AG04450 (cell line): ENCODE measurements around the gene SPAG6. TPM values are rescaled to one million over a fixed set of nuclear protein-coding genes. Genes with fewer than 3 reads are reported as not detected.

Experiments
- CTCF ChIA-PET: fragments of 300-600, 350-600 bp; formaldehyde crosslinking; extraction: SDS; loops from one replicate; lab custom pipeline; 2022; ENCODE audit warnings: antibody characterized with exemption, inconsistent platforms; lab: Charles Lee
- POLR2A ChIA-PET: fragments of 350-600 bp; formaldehyde crosslinking; extraction: SDS; loops from one replicate; lab custom pipeline; 2021; ENCODE audit warnings: antibody characterized with exemption, inconsistent platforms; lab: Yijun Ruan, JAX
- DNase-seq: peaks from one replicate; pipeline ENCODE4 v3.0.0-alpha.2; 2011; ENCODE audit warnings: low read depth, low spot score
- H3K27ac ChIP-seq: one replicate; pipeline ENCODE4 v1.5.1; 2012; ENCODE audit warnings: low read depth, low read length, control low read depth
- H3K27me3 ChIP-seq: one replicate; pipeline ENCODE4 v1.6.0; 2012; ENCODE audit warnings: low read length; ENCODE audit not compliant: control insufficient read depth, insufficient read depth
- H3K4me3 ChIP-seq: 2 replicates; pipeline ENCODE4 v1.5.1; 2011; ENCODE audit warnings: mild to moderate bottlenecking, low read depth, low read length, control low read depth
- H3K9me3 ChIP-seq: 2 replicates; pipeline ENCODE4 v1.5.1; 2012; ENCODE audit warnings: low read length; ENCODE audit not compliant: control insufficient read depth, insufficient read depth
- polyA plus RNA-seq: library from polyadenylated mRNA; depleted of rRNA; stranded (reverse); fragments of >200 nt; gene quantifications from 2 replicates; pipeline ENCODE4 v1.2.3, GENCODE V29; 2011
- TF ChIP-seq, protein P1 (sequence below): IDR thresholded peaks from 2 replicates; pipeline ENCODE4 v1.5.1; 2011; ENCODE audit warnings: low read depth, low read length, control low read depth, inconsistent platforms

SPAG6 gene
- polyA plus RNA-seq, 1 experiment = not detected

DNA sequence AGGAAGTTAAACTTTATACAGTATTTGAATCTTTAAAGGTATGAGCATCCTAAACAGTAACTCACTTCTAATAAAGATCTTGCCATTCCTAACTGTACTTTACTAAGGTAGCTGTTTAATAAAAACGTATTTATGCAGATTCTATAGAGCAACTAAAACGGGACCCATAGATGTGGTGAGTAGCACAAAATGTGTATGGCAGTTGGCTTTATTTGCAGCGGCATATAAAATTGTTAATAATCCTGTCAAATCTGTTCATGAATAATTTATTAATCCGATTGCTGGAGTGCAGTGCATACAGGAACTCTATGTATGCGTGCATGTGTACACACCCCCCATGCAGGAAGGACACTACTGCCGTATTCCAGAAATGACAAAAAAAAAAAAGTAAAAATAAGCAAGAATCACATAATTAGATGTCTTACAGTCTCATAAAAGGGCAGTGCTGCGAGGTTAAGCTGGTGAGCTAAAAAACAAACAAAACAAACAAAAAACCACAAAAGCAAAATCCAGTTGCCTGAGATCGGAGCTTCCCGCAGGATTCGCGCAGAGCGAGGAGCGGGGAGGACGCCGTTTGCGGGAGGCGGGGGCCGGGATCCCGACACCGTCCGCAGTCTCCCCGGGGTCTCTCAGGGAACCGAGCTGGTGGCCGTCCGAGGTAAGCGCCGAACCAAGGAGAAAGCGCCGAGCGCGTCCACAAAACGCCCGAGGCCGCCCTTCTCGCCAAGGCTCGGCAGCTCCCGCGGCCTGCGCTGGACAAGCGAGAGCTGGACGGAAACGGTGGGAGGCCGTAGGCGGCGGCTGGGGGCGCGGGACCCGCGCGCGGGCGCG lies 29.6 kb upstream of the SPAG6 start:
- DNase-seq = no peak
- TF ChIP-seq, protein P1, sequence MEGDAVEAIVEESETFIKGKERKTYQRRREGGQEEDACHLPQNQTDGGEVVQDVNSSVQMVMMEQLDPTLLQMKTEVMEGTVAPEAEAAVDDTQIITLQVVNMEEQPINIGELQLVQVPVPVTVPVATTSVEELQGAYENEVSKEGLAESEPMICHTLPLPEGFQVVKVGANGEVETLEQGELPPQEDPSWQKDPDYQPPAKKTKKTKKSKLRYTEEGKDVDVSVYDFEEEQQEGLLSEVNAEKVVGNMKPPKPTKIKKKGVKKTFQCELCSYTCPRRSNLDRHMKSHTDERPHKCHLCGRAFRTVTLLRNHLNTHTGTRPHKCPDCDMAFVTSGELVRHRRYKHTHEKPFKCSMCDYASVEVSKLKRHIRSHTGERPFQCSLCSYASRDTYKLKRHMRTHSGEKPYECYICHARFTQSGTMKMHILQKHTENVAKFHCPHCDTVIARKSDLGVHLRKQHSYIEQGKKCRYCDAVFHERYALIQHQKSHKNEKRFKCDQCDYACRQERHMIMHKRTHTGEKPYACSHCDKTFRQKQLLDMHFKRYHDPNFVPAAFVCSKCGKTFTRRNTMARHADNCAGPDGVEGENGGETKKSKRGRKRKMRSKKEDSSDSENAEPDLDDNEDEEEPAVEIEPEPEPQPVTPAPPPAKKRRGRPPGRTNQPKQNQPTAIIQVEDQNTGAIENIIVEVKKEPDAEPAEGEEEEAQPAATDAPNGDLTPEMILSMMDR = no peak
- H3K27me3 ChIP-seq = no peaks in the 10 kb centered on the region
- POLR2A ChIA-PET = interaction anchor here (0.6 to 2.3 kb wide), 6 partner anchors 9 to 303 kb away, joined by 3 to 19 read pairs (median 12); no protein-coding TSS in a partner anchor
- H3K9me3 ChIP-seq = no peaks in the 10 kb centered on the region
- peak overlapping the region; percentile 80 for H3K4me3 ChIP-seq
- peak overlapping the region; percentile 48 for H3K27ac ChIP-seq
- CTCF ChIA-PET = interaction anchor here (1.1 to 1.6 kb wide), 2 partner anchors 258 to 306 kb away, joined by 3 to 4 read pairs; no protein-coding TSS in a partner anchor

DNA sequence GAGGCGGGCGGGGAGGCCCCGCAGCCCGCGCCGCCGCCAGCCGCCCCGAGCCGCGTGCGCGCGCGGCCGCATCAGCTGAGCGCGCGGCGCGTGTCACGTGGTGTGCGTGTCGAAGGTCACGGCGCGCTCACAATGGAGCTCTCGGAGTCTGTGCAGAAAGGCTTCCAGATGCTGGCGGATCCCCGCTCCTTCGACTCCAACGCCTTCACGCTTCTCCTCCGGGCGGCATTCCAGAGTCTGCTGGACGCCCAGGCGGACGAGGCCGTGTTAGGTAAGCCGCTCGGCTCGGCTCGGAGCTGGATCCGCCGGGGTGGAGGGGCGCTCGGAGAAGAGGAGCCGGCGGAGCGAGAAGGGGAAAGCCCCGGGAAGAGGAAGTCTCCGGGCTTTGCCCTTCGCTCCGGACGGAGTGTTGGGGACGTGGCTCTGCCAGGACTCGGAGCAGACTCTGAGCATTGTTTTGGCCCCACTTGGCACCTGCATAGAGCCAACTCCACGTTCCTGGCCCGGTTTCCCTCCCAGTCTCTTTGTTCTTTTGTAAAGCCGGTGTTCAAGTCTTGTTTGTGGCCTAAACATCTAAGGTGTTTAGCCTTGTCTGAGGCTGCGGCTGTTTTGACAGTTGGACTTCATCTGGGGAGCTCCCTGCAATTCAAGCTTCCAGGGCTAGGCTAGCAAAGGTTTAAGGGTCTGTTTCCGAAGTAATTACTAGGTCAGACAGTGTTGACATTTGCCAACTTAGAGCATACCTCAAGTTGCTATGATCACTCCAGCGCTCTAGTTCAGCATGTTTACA lies 28.8 kb upstream of the SPAG6 start, which contains the start of gene COMMD3:
Gene COMMD3, plus strand, starts transcription at position 103 of the 790 bp plus-strand sequence. Its CDS starts 30 bp downstream, at position 133.
- CTCF ChIA-PET = no interaction called here
- TF ChIP-seq, protein P1 = no peak
- no peaks in the 10 kb centered on the region for H3K27me3 ChIP-seq
- POLR2A ChIA-PET = interaction anchor here (0.6 to 2.3 kb wide), 5 partner anchors 8 to 303 kb away, joined by 3 to 19 read pairs (median 13); no protein-coding TSS in a partner anchor
- no peaks in the 10 kb centered on the region for H3K9me3 ChIP-seq
- H3K4me3 ChIP-seq = peak within 1 kb of the TSS; percentile 80
- peak; percentile 62 for DNase-seq
- peak within 1 kb of the TSS; percentile 89 for H3K27ac ChIP-seq

DNA sequence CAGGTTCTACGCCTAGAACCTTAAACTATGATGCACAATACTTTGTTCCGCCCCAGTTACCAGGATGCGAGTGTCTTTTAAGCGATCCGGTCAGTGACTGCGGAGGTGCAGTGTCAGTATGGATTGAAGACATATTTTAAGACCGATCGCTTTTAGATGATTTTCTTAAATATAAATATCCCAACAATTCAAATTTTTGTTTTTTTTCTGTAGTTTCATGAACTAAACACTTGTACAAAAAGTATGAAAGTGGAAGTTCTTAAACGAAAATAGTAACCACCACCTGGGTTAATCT lies 28.3 kb upstream of the SPAG6 start:
- Histone ChIP-seq H3K4me3 (peak overlapping the region; percentile 80), H3K9me3 (no peaks in the 10 kb centered on the region), H3K27ac (peak overlapping the region; percentile 89), H3K27me3 (peaks cover 2% of the 10 kb centered on the region)
- ChIA-PET POLR2A (interaction anchor here (2.3 kb wide), 1 partner anchor 24 kb away, joined by 19 read pairs; no protein-coding TSS in a partner anchor), CTCF (no interaction called here)
- TF ChIP-seq, protein P1 = no peak
- DNase-seq = no peak

DNA sequence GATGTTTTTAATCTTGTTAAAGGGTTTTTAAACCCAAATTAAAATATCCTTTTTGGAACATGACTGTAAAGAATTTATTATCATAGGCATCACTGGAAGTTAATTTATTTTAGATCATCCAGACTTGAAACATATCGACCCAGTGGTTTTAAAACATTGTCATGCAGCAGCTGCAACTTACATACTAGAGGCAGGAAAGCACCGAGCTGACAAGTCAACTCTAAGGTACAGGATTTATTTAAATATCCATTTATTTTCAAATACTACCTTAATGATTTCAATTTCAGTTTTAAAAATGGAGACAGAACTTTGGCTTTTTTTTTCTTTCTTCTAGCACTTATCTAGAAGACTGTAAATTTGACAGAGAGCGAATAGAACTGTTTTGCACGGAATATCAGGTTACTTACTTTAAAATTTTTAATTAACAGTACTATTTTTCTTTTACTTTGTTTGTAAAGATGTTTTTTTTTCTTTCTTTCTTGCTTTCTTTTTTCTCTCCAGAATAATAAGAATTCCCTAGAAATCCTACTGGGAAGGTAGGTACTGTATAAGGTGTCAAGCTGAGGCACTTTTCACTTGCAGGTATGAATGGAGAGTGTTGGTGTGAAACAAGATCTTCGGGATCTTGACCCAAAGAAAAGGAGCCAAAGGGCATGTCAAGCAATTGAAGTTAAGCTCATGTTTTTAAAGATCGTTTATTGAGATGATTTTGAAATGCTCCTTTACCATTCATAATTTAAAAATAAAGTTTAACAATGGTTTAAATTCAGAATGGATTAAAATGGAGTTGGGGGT lies 27.3 kb upstream of the SPAG6 start:
- Histone ChIP-seq H3K4me3 (no peak overlapping the region), H3K9me3 (no peaks in the 10 kb centered on the region), H3K27me3 (peaks cover 11% of the 10 kb centered on the region), H3K27ac (no peak overlapping the region)
- CTCF ChIA-PET = interaction anchor here (1.3 kb wide), 1 partner anchor 671 kb away, joined by 6 read pairs; no protein-coding TSS in a partner anchor
- TF ChIP-seq, protein P1 = no peak
- POLR2A ChIA-PET = no interaction called here
- DNase-seq = no peak
